GM12865 (cell line): ENCODE data around the gene JARID2.

Experiments
- DNase-seq: peaks from one replicate; pipeline ENCODE4 v3.0.0; 2010; ENCODE audit warnings: low read depth
- H3K4me3 ChIP-seq: 2 replicates; pipeline ENCODE4 v1.5.1; 2011; ENCODE audit warnings: mild to moderate bottlenecking, low read depth, low read length, control low read depth
- CTCF ChIP-seq: IDR thresholded peaks from 2 replicates; pipeline ENCODE4 v1.5.1; 2011; ENCODE audit warnings: low read length, control low read depth, low read depth, inconsistent platforms; ENCODE audit not compliant: insufficient read depth; ENCODE audit errors: missing control alignments

The JARID2 gene

DNA sequence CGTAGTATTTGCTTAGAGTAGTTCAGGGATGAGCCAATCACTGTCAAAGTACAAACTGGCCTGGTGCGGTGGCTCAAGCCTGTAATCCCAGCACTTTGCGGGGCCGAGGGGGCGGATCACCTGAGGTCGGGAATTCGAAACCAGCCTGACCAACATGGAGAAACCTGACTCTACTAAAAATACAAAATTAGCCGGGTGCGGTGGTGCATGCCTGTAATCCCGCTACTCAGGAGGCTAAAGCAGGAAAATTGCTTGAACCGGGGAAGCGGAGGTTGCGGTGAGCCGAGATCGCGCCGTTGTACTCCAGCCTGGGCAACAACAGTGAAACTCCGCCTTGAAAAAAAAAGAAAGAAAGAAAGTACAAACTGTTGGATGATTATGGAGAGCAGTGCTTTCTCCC lies 27.5 kb upstream of the JARID2 start:
- no peak for TF ChIP-seq CTCF
- no peak overlapping the region for H3K4me3 ChIP-seq
- DNase-seq: no peak

GRCh38 chr6:15220062-15220461 lies 25.8 kb upstream of the JARID2 start:
- no peak for DNase-seq
- no peak for TF ChIP-seq CTCF

DNA sequence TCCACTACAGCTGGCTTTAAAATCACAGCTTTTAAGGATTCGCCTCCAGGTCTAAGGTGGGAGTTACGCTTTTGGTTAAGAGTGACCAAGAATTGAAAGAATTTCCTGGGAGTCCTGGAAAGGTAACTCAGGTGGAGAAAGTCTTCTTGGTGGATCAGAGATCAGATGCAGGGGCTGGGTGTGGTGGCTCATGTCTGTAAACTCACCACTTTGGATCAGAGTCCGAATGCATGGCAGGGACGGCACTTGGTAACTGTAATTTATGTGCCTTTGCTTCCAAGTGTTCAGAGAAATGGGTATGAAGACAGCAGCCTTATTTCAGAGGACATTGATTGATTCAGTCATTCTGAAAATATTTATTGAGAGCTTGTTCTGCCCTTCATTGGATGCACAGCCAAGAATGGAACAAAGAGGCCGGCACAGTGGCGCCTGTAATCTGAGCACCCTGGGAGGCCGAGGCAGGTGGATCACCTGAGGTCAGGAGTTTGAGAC lies 18.0 kb upstream of the JARID2 start:
- no peak for DNase-seq
- TF ChIP-seq CTCF: no peak
- H3K4me3 ChIP-seq: no peak overlapping the region

More at GRCh38 chr6:15220062-15220461, 25.8 kb upstream of the JARID2 start:
- H3K4me3 ChIP-seq: no peak overlapping the region

- TF ChIP-seq CTCF: no peak
- H3K4me3 ChIP-seq: no peak overlapping the region
- no peak for DNase-seq
Observed at GRCh38 chr6:15230827-15231226, 15.0 kb upstream of the JARID2 start.

DNA sequence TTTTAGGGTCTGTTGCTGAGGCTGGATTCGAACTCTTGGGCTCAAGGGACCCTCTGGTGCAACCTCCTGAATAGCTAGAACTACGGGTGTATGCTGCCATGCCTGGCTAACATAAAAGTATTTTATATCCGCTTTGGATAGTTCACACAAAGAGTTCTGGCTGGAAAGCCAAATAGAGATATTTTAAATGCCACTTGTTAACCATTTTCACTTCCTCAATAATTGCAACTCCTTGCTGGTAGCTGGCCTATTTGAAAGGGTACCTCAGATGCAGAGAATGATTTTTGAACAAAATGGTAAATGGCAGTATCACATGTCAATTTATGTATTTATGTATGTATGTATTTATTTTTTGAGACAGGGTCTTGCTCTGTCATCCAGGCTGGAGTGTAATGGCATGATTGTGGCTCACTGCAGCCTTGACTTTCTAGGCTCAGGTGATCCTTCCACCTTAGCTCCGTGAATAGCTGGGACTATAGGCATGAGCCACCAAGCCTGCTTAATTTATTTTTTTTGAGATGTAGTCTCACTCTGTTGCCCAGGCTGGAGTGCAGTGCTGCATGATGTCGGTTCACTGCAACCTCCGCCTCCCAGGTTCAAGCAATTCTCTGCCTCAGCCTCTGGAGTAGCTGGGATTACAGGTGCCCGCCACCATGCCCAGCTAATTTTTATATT lies 12.9 kb upstream of the JARID2 start:
- no peak overlapping the region for H3K4me3 ChIP-seq
- no peak for TF ChIP-seq CTCF
- no peak for DNase-seq

DNA sequence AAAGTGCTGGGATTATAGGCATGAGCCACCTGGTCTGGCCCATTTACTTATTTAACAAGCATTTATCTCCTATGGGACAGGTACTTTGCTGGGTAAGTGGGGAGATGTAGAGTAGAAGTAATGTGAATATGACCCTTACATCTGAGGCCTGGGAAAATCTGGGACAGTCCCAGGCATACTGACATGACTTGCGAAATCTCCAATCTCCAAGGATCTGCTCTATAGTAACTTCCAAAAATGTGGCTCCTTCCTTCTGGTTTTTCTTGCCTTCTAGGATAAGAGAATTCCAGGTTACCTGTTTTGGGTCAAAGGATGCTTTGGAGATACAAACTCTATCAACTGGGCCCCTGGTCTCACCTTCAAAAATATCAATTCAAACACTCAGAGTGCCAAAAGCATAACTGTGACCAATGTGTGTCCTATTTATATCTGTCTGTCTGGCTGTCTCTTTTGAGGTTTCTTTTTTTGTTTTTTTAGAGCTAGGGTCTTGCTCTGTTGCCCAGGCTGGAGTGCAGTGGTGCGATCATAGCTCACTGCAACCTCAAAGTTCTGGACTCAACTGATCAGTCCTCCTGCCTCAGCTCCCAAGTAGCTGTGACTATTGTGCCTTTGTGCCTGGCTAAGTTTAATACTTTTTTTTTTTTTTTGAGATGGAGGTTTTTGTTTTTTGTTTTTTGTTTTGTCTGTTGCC lies 11.7 kb upstream of the JARID2 start:
- no peak overlapping the region for H3K4me3 ChIP-seq
- TF ChIP-seq CTCF: no peak

More for the DNA sequence above, 11.7 kb upstream of the JARID2 start:
- DNase-seq: no peak
